H9 (cell line): Measurements from ENCODE around the gene NECAB2. TPM values are rescaled to one million over a fixed set of nuclear protein-coding genes. Genes with fewer than 3 reads are reported as not detected.

Source experiments
- DNase-seq: peaks from one replicate; pipeline ENCODE4 v3.0.0-alpha.2; 2017
- H2AFZ ChIP-seq: one replicate; pipeline ENCODE4 v1.6.1; 2013; ENCODE audit warnings: mild to moderate bottlenecking, low read length, control low read depth, moderate library complexity
- H2AK5ac ChIP-seq: 2 replicates; pipeline ENCODE4 v1.6.1; 2013; ENCODE audit warnings: low read length, control low read depth, mixed read lengths; ENCODE audit not compliant: insufficient read length
- H2BK120ac ChIP-seq: one replicate; pipeline ENCODE4 v1.6.1; 2013; ENCODE audit warnings: low read depth, mild to moderate bottlenecking, low read length, control low read depth, inconsistent platforms; ENCODE audit not compliant: poor library complexity, severe bottlenecking
- H2BK12ac ChIP-seq: 2 replicates; pipeline ENCODE4 v1.6.1; 2013; ENCODE audit warnings: low read length, control low read depth, mixed read lengths, low read depth; ENCODE audit not compliant: insufficient read length
- H2BK15ac ChIP-seq: 2 replicates; pipeline ENCODE4 v1.6.1; 2013; ENCODE audit warnings: low read depth, low read length, control low read depth
- H2BK20ac ChIP-seq: one replicate; pipeline ENCODE4 v1.6.1; 2013; ENCODE audit warnings: low read depth, mild to moderate bottlenecking, low read length, control low read depth, inconsistent platforms; ENCODE audit not compliant: poor library complexity, severe bottlenecking
- H2BK5ac ChIP-seq: 2 replicates; pipeline ENCODE4 v1.6.1; 2013; ENCODE audit warnings: low read length, control low read depth, mixed read lengths; ENCODE audit not compliant: insufficient read length
- H3K14ac ChIP-seq: 2 replicates; pipeline ENCODE4 v1.6.1; 2013; ENCODE audit warnings: low read length, control low read depth; ENCODE audit not compliant: insufficient read depth
- H3K18ac ChIP-seq: 2 replicates; pipeline ENCODE4 v1.6.1; 2013; ENCODE audit warnings: low read depth, mild to moderate bottlenecking, mixed read lengths, low read length, control low read depth; ENCODE audit not compliant: insufficient read length
- H3K23ac ChIP-seq: 2 replicates; pipeline ENCODE4 v1.6.1; 2013; ENCODE audit warnings: low read length, control low read depth, mixed read lengths, low read depth; ENCODE audit not compliant: insufficient read length
- H3K23me2 ChIP-seq: 2 replicates; pipeline ENCODE4 v1.6.1; 2013; ENCODE audit warnings: low read depth, mild to moderate bottlenecking, mixed read lengths, low read length, control low read depth; ENCODE audit not compliant: insufficient read length, poor library complexity, severe bottlenecking
- H3K27ac ChIP-seq: 2 replicates; pipeline ENCODE4 v1.5.1; 2013; ENCODE audit warnings: low read length, control low read depth, mixed read lengths, low read depth; ENCODE audit not compliant: insufficient read length
- H3K27me3 ChIP-seq: 2 replicates; pipeline ENCODE4 v1.6.1; 2013; ENCODE audit warnings: low read length, control low read depth, inconsistent platforms; ENCODE audit not compliant: insufficient read depth
- H3K4ac ChIP-seq: 2 replicates; pipeline ENCODE4 v1.6.1; 2013; ENCODE audit warnings: low read depth, mild to moderate bottlenecking, control low read depth, inconsistent platforms, low read length, moderate library complexity
- H3K4me1 ChIP-seq: 2 replicates; pipeline ENCODE4 v1.6.1; 2013; ENCODE audit warnings: low read length, control low read depth, inconsistent platforms; ENCODE audit not compliant: insufficient read depth
- H3K4me2 ChIP-seq: 2 replicates; pipeline ENCODE4 v1.6.1; 2013; ENCODE audit warnings: low read length, control low read depth, mixed read lengths; ENCODE audit not compliant: insufficient read length, insufficient read depth
- H3K56ac ChIP-seq: 2 replicates; pipeline ENCODE4 v1.6.1; 2013; ENCODE audit warnings: low read depth, mild to moderate bottlenecking, mixed read lengths, low read length, control low read depth; ENCODE audit not compliant: insufficient read length
- H3K79me1 ChIP-seq: 2 replicates; pipeline ENCODE4 v1.6.1; 2013; ENCODE audit warnings: low read depth, mild to moderate bottlenecking, moderate library complexity, low read length, control low read depth, inconsistent platforms; ENCODE audit not compliant: insufficient read depth, poor library complexity, severe bottlenecking
- H3K79me2 ChIP-seq: 2 replicates; pipeline ENCODE4 v1.6.1; 2013; ENCODE audit warnings: low read length, control low read depth, inconsistent platforms; ENCODE audit not compliant: insufficient read depth
- H3K9ac ChIP-seq: 2 replicates; pipeline ENCODE4 v1.6.1; 2013; ENCODE audit warnings: low read length, control low read depth, mixed read lengths; ENCODE audit not compliant: insufficient read length; ENCODE audit errors: extremely low read depth
- H3K9me3 ChIP-seq: one replicate; pipeline ENCODE4 v1.6.1; 2013; ENCODE audit warnings: low read depth, low read length, inconsistent platforms; ENCODE audit not compliant: control insufficient read depth
- H3T11ph ChIP-seq: one replicate; pipeline ENCODE4 v1.6.1; 2013; ENCODE audit warnings: mild to moderate bottlenecking, low read length, control low read depth, inconsistent platforms
- H4K20me1 ChIP-seq: one replicate; pipeline ENCODE4 v1.6.1; 2013; ENCODE audit not compliant: control insufficient read depth, insufficient read length, insufficient read depth
- H4K5ac ChIP-seq: 2 replicates; pipeline ENCODE4 v1.6.1; 2013; ENCODE audit warnings: low read depth, mild to moderate bottlenecking, mixed read lengths, low read length, control low read depth; ENCODE audit not compliant: insufficient read length
- H4K8ac ChIP-seq: replicated peaks from 2 replicates; pipeline ENCODE4 v1.6.1; 2013; ENCODE audit warnings: low read length, control low read depth, mixed read lengths, low read depth; ENCODE audit not compliant: insufficient read length
- H4K91ac ChIP-seq: 2 replicates; pipeline ENCODE4 v1.6.1; 2013; ENCODE audit warnings: low read depth, mild to moderate bottlenecking, moderate library complexity, mixed read lengths, low read length, control low read depth; ENCODE audit not compliant: insufficient read length
- H3K27ac Mint-ChIP-seq, 3 experiments: 2 replicates in 2 of 3; 3 replicates in 1 of 3; pipeline ENCODE4 v1.8.0; 2020 to 2021; ENCODE audit warnings: mixed read lengths in 3 of 3, mild to moderate bottlenecking in 1 of 3, moderate library complexity in 1 of 3
- H3K27me3 Mint-ChIP-seq: 2 replicates; pipeline ENCODE4 v1.8.0; 2021; ENCODE audit warnings: low read depth, mild to moderate bottlenecking, moderate library complexity, mixed read lengths
- H3K36me3 Mint-ChIP-seq, 3 experiments: 2 replicates in 2 of 3; 3 replicates in 1 of 3; pipeline ENCODE4 v1.8.0; 2020 to 2021; ENCODE audit warnings: low read depth in 3 of 3, mixed read lengths in 3 of 3; ENCODE audit not compliant: insufficient read depth in 1 of 3
- H3K4me1 Mint-ChIP-seq, 2 experiments: 2 replicates each; pipeline ENCODE4 v1.8.0; 2020; ENCODE audit warnings: mixed read lengths in 2 of 2
- H3K4me3 Mint-ChIP-seq, 2 experiments: 2 replicates in 1 of 2; 3 replicates in 1 of 2; pipeline ENCODE4 v1.8.0; 2020 to 2021; ENCODE audit warnings: mild to moderate bottlenecking in 2 of 2, mixed read lengths in 2 of 2, moderate library complexity in 1 of 2
- H3K9me3 Mint-ChIP-seq, 2 experiments: 2 replicates in 1 of 2; 3 replicates in 1 of 2; pipeline ENCODE4 v1.8.0; 2020; ENCODE audit warnings: mild to moderate bottlenecking in 2 of 2, mixed read lengths in 2 of 2, moderate library complexity in 1 of 2
- WGBS: extraction: QIAGEN DNeasy Blood & Tissue Kit; methylation state at CpG from one replicate; pipeline ENCODE4 v1.1.7; 2013; ENCODE audit warnings: missing lambda C conversion rate, low lambda C conversion rate, mixed read lengths; ENCODE audit not compliant: insufficient read length; ENCODE audit errors: extremely low coverage; 5-methylcytosine and 5-hydroxymethylcytosine counted together
- total RNA-seq: library from RNA; stranded (reverse); gene quantifications from 2 replicates; pipeline ENCODE4 v1.2.1, GENCODE V29; 2021
- TF ChIP-seq, protein P1 (sequence below): fragments of 200-600 bp; sonication (generic); conservative IDR thresholded peaks from 3 replicates; pipeline ENCODE4 v1.8.0; 2021; ENCODE audit warnings: antibody characterized with exemption, mild to moderate bottlenecking

Gene NECAB2
- total RNA-seq, 1 experiment from 2014 or later: 12.6 TPM

GRCh38 chr16:83942815-83943515 is 25.1 kb upstream of the NECAB2 start:
- Histone ChIP-seq H3K14ac (no peak overlapping the region; the same call in 1 of the 2 replicates), H2AK5ac (no peak overlapping the region), H4K5ac (no peak overlapping the region), H3K23me2 (no peaks in the 10 kb centered on the region), H3K4me2 (no peak overlapping the region), H2BK5ac (no peak overlapping the region), H3K27me3 (no peaks in the 10 kb centered on the region), H2BK15ac (no peak overlapping the region), H4K8ac (no peak overlapping the region), H3K9me3 (no peaks in the 10 kb centered on the region), H2BK12ac (no peak overlapping the region), H3K9ac (no peak overlapping the region), H3K79me1 (no peaks in the 10 kb centered on the region), H3K27ac (no peak overlapping the region), H2AFZ (no peak overlapping the region), H3K79me2 (no peaks in the 10 kb centered on the region), H3K18ac (no peak overlapping the region), H2BK120ac (no peak overlapping the region), H3T11ph (no peak overlapping the region), H4K91ac (no peak overlapping the region), H3K23ac (no peak overlapping the region), H4K20me1 (no peaks in the 10 kb centered on the region), H3K56ac (no peak overlapping the region), H3K4me1 (no peaks in the 10 kb centered on the region), H2BK20ac (no peak overlapping the region), H3K4ac (no peak overlapping the region)
- Mint-ChIP-seq H3K4me3 (no peak overlapping the region), H3K27me3 (peaks cover 5% of the 10 kb centered on the region), H3K4me1 (peaks cover 5 to 16% of the 10 kb centered on the region in 2 experiments), H3K36me3 (peaks cover 0 to 6% (median 5%) of the 10 kb centered on the region in 3 experiments; a peak in 3 of 7 replicates), H3K27ac (no peak overlapping the region), H3K9me3 (no peaks in the 10 kb centered on the region)
- TF ChIP-seq, protein P1, sequence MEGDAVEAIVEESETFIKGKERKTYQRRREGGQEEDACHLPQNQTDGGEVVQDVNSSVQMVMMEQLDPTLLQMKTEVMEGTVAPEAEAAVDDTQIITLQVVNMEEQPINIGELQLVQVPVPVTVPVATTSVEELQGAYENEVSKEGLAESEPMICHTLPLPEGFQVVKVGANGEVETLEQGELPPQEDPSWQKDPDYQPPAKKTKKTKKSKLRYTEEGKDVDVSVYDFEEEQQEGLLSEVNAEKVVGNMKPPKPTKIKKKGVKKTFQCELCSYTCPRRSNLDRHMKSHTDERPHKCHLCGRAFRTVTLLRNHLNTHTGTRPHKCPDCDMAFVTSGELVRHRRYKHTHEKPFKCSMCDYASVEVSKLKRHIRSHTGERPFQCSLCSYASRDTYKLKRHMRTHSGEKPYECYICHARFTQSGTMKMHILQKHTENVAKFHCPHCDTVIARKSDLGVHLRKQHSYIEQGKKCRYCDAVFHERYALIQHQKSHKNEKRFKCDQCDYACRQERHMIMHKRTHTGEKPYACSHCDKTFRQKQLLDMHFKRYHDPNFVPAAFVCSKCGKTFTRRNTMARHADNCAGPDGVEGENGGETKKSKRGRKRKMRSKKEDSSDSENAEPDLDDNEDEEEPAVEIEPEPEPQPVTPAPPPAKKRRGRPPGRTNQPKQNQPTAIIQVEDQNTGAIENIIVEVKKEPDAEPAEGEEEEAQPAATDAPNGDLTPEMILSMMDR: no peak
- DNase-seq: no peak
- WGBS: no CpG with 5 or more reads among the region's 11 CpGs
